Measurements from ENCODE around the gene EXOC2.

The EXOC2 gene

GRCh38 chr6:658244-658643, 34.7 kb downstream of the EXOC2 start:
- no peak overlapping the region for H3K4me3 ChIP-seq (ENCODE audit: low read depth, low read length)
- peak; percentile 65 for DNase-seq (ENCODE audit: low read depth, low spot score)
- in situ Hi-C loops (cut with HindIII; ENCODE audit: low sequenced_read_pairs) = no loop called here
- TF ChIP-seq CTCF (IDR thresholded peaks at IDR 0.05; ENCODE audit: low read depth, low read length) = no peak

GRCh38 chr6:657743-658142, 35.2 kb downstream of the EXOC2 start:
- TF ChIP-seq CTCF (IDR thresholded peaks at IDR 0.05; ENCODE audit: low read depth, low read length) = no peak
- no peak for DNase-seq (ENCODE audit: low read depth, low spot score)
- in situ Hi-C loops (cut with HindIII; ENCODE audit: low sequenced_read_pairs) = no loop called here
- H3K4me3 ChIP-seq (ENCODE audit: low read depth, low read length) = no peak overlapping the region

- TF ChIP-seq CTCF (IDR thresholded peaks at IDR 0.05; ENCODE audit: low read depth, low read length) = no peak
- H3K4me3 ChIP-seq (ENCODE audit: low read depth, low read length) = no peak within 1 kb of the TSS
- no peak for DNase-seq (ENCODE audit: low read depth, low spot score)
- in situ Hi-C loops (cut with HindIII; ENCODE audit: low sequenced_read_pairs) = no loop called here
Observed at GRCh38 chr6:656460-657252, 36.3 kb downstream of the EXOC2 start, which contains the start of gene HUS1B. TSS of gene HUS1B (minus strand) at chr6:657100. CDS start at chr6:656944, 156 bp downstream.

GRCh38 chr6:654136-654535, 38.8 kb downstream of the EXOC2 start:
- TF ChIP-seq CTCF (IDR thresholded peaks at IDR 0.05; ENCODE audit: low read depth, low read length) = no peak
- in situ Hi-C loops (cut with HindIII; ENCODE audit: low sequenced_read_pairs) = no loop called here

GRCh38 chr6:652865-653264, 40.1 kb downstream of the EXOC2 start:
- TF ChIP-seq CTCF (IDR thresholded peaks at IDR 0.05; ENCODE audit: low read depth, low read length) = no peak
- in situ Hi-C loops (cut with HindIII; ENCODE audit: low sequenced_read_pairs) = no loop called here
- no peak for DNase-seq (ENCODE audit: low read depth, low spot score)
- H3K4me3 ChIP-seq (ENCODE audit: low read depth, low read length) = no peak overlapping the region

More at GRCh38 chr6:654136-654535, 38.8 kb downstream of the EXOC2 start:
- DNase-seq (ENCODE audit: low read depth, low spot score) = no peak
- H3K4me3 ChIP-seq (ENCODE audit: low read depth, low read length) = no peak overlapping the region

- in situ Hi-C loops (cut with HindIII; ENCODE audit: low sequenced_read_pairs) = no loop called here
- no peak for TF ChIP-seq CTCF (IDR thresholded peaks at IDR 0.05; ENCODE audit: low read depth, low read length)
- no peak for DNase-seq (ENCODE audit: low read depth, low spot score)
- H3K4me3 ChIP-seq (ENCODE audit: low read depth, low read length) = no peak overlapping the region
Observed at GRCh38 chr6:650098-650497, 42.8 kb downstream of the EXOC2 start.
